HepG2 (cell line): ENCODE results near the gene CDC42SE2. TPM values are rescaled to one million over a fixed set of nuclear protein-coding genes. Genes with fewer than 3 reads are reported as not detected.

Source experiments
- CBFB ChIP-seq: sonication (generic); formaldehyde crosslinking; IDR thresholded peaks from 2 replicates; pipeline ENCODE4 v1.4.0; 2020; ENCODE audit warnings: missing genetic modification reagents
- CCDC6 ChIP-seq: sonication (generic); formaldehyde crosslinking; IDR thresholded peaks from 2 replicates; pipeline ENCODE4 v1.8.1; 2022; ENCODE audit warnings: mild to moderate bottlenecking, missing genetic modification reagents, moderate library complexity
- FOXA3 ChIP-seq: IDR thresholded peaks from 2 replicates; pipeline ENCODE4 v1.6.1; 2016; ENCODE audit warnings: missing genetic modification reagents, missing compliant biosample characterization
- GABPB1 ChIP-seq: IDR thresholded peaks from 2 replicates; pipeline ENCODE4 v1.6.1; 2016; ENCODE audit warnings: mild to moderate bottlenecking, missing genetic modification reagents, moderate library complexity, missing compliant biosample characterization
- HNF4A ChIP-seq: sonication (generic); formaldehyde crosslinking; IDR thresholded peaks from 2 replicates; pipeline ENCODE4 v1.4.0; 2020; ENCODE audit warnings: missing genetic modification reagents
- HOXA3 ChIP-seq: sonication (generic); formaldehyde crosslinking; IDR thresholded peaks from 2 replicates; pipeline ENCODE4 v1.5.0; 2020; ENCODE audit warnings: missing genetic modification reagents
- MED13 ChIP-seq: sonication (generic); formaldehyde crosslinking; IDR thresholded peaks from 2 replicates; pipeline ENCODE4 v1.5.0; 2020; ENCODE audit warnings: missing genetic modification reagents
- NCOR1 ChIP-seq: fragments of 200-600 bp; sonication (generic); IDR thresholded peaks from 2 replicates; pipeline ENCODE4 v1.7.0; 2017; ENCODE audit warnings: antibody characterized with exemption, low read length, borderline replicate concordance
- PRDM10 ChIP-seq: sonication (generic); formaldehyde crosslinking; IDR thresholded peaks from 2 replicates; pipeline ENCODE4 v1.4.0; 2020; ENCODE audit warnings: low read depth, missing genetic modification reagents
- SOX5 ChIP-seq: IDR thresholded peaks from 2 replicates; pipeline ENCODE4 v1.6.1; 2016; ENCODE audit warnings: borderline replicate concordance
- SRY ChIP-seq: sonication (generic); formaldehyde crosslinking; IDR thresholded peaks from 2 replicates; pipeline ENCODE4 v1.8.0; 2022; ENCODE audit warnings: mild to moderate bottlenecking, missing genetic modification reagents
- TBX2 ChIP-seq: sonication (generic); formaldehyde crosslinking; IDR thresholded peaks from 2 replicates; pipeline ENCODE4 v1.5.0; 2020; ENCODE audit warnings: missing genetic modification reagents, mild to moderate bottlenecking, borderline replicate concordance
- TCF7L2 ChIP-seq: IDR thresholded peaks from 2 replicates; pipeline ENCODE4 v1.6.1; 2011; ENCODE audit warnings: mild to moderate bottlenecking, low read depth, low read length, moderate library complexity
- TFAP4 ChIP-seq: sonication (generic); IDR thresholded peaks from 2 replicates; pipeline ENCODE4 v1.6.1; 2016; ENCODE audit warnings: low read depth, borderline replicate concordance
- ZBTB21 ChIP-seq: sonication (generic); formaldehyde crosslinking; IDR thresholded peaks from 2 replicates; pipeline ENCODE4 v1.4.0; 2020; ENCODE audit warnings: missing genetic modification reagents
- ZKSCAN8 ChIP-seq: IDR thresholded peaks from 2 replicates; pipeline ENCODE4 v1.6.1; 2016; ENCODE audit warnings: borderline replicate concordance, missing genetic modification reagents, missing compliant biosample characterization
- ZNF276 ChIP-seq: sonication (generic); formaldehyde crosslinking; IDR thresholded peaks from 2 replicates; pipeline ENCODE4 v1.4.0; 2020; ENCODE audit warnings: mild to moderate bottlenecking, low read depth, missing genetic modification reagents
- ZNF546 ChIP-seq: sonication (generic); formaldehyde crosslinking; conservative IDR thresholded peaks from 2 replicates; pipeline ENCODE4 v1.8.1; 2023; ENCODE audit warnings: mild to moderate bottlenecking, missing genetic modification reagents
- ZNF674 ChIP-seq: sonication (generic); formaldehyde crosslinking; IDR thresholded peaks from 2 replicates; pipeline ENCODE4 v1.5.0; 2020; ENCODE audit warnings: low read depth, mild to moderate bottlenecking, missing genetic modification reagents
- ZNF788 ChIP-seq: sonication (generic); formaldehyde crosslinking; IDR thresholded peaks from 2 replicates; pipeline ENCODE4 v1.5.0; 2020; ENCODE audit warnings: mild to moderate bottlenecking, missing genetic modification reagents, borderline replicate concordance
- ZSCAN9 ChIP-seq: IDR thresholded peaks from 2 replicates; pipeline ENCODE4 v1.6.1; 2016; ENCODE audit warnings: borderline replicate concordance
- polyA plus RNA-seq, 8 experiments: library from polyadenylated mRNA; depleted of rRNA in 3 of 8; stranded (reverse) in 7 of 8; unstranded in 1 of 8; fragments of >200 nt; fragmentation: Illumina TruSeq in 4 of 8; extraction: Trizol in 4 of 8; gene quantifications; 2 replicates each; pipeline versions ENCODE4 v1.2.1 to v1.2.3, GENCODE V29; 2011 to 2016; ENCODE audit warnings: low read depth in 4 of 8, missing spikeins in 1 of 8, mixed read lengths in 1 of 8; ENCODE audit not compliant: insufficient read depth in 1 of 8
- total RNA-seq, 5 experiments: library from RNA; depleted of rRNA; stranded (reverse); fragments of >200 nt; fragmentation: Illumina TruSeq; extraction: Trizol; gene quantifications; 2 replicates each; pipeline ENCODE4 v1.2.3, GENCODE V29; 2016; ENCODE audit warnings: low read depth in 1 of 5
- TF ChIP-seq, protein P1 (sequence below): sonication (generic); formaldehyde crosslinking; IDR thresholded peaks from 2 replicates; pipeline ENCODE4 v1.5.0; 2020; ENCODE audit warnings: missing genetic modification reagents
- TF ChIP-seq, protein P2 (sequence below): sonication (generic); formaldehyde crosslinking; IDR thresholded peaks from 2 replicates; pipeline ENCODE4 v1.8.0; 2022; ENCODE audit warnings: mild to moderate bottlenecking, missing genetic modification reagents, borderline replicate concordance

Gene CDC42SE2
- total and polyA plus RNA-seq, 2 of the 13 experiments (the other 11 are each of a cell fraction or from before 2014, with no cell fraction given): 19.6 to 25.0 TPM

GRCh38 chr5:131379723-131380122, 115.9 kb downstream of the CDC42SE2 start (continued):
- TF ChIP-seq TFAP4: no peak
- TF ChIP-seq, protein P1, sequence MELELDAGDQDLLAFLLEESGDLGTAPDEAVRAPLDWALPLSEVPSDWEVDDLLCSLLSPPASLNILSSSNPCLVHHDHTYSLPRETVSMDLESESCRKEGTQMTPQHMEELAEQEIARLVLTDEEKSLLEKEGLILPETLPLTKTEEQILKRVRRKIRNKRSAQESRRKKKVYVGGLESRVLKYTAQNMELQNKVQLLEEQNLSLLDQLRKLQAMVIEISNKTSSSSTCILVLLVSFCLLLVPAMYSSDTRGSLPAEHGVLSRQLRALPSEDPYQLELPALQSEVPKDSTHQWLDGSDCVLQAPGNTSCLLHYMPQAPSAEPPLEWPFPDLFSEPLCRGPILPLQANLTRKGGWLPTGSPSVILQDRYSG: no peak
- TF ChIP-seq ZKSCAN8 (CRISPR knock-in tag): peak; percentile 59; the same call in 1 of the 2 replicates
- no peak for TF ChIP-seq MED13 (CRISPR knock-in tag)
- TF ChIP-seq ZNF674 (CRISPR knock-in tag): no peak
- peak; percentile 62; the same call in 1 of the 2 replicates for TF ChIP-seq SOX5 (CRISPR knock-in tag)
- TF ChIP-seq HNF4A (CRISPR knock-in tag): peak; percentile 10; the same call in 1 of the 2 replicates
- TF ChIP-seq ZNF788 (CRISPR knock-in tag): no peak
- TF ChIP-seq CCDC6 (CRISPR knock-in tag): no peak
- no peak for TF ChIP-seq TCF7L2
- TF ChIP-seq HOXA3 (CRISPR knock-in tag): peak; percentile 31; the same call in 1 of the 2 replicates
- no peak for TF ChIP-seq NCOR1
- TF ChIP-seq ZSCAN9 (CRISPR knock-in tag): 0 out of 2 replicates have a peak, but pooled peaks have one; percentile 13
- TF ChIP-seq, protein P2, sequence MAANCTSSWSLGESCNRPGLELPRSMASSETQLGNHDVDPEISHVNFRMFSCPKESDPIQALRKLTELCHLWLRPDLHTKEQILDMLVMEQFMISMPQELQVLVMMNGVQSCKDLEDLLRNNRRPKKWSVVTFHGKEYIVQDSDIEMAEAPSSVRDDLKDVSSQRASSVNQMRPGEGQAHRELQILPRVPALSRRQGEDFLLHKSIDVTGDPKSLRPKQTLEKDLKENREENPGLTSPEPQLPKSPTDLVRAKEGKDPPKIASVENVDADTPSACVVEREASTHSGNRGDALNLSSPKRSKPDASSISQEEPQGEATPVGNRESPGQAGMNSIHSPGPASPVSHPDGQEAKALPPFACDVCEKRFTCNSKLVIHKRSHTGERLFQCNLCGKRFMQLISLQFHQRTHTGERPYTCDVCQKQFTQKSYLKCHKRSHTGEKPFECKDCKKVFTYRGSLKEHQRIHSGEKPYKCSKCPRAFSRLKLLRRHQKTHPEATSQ (CRISPR knock-in tag): no peak
- TF ChIP-seq ZNF546: no peak
- peak; percentile 56; the same call in 1 of the 2 replicates for TF ChIP-seq TBX2
- TF ChIP-seq ZBTB21: 0 out of 2 replicates have a peak, but pooled peaks have one; percentile 46
- TF ChIP-seq ZNF276: no peak
- TF ChIP-seq CBFB (CRISPR knock-in tag): no peak
- TF ChIP-seq GABPB1 (CRISPR knock-in tag): peak; percentile 17; the same call in 1 of the 2 replicates
- no peak for TF ChIP-seq SRY (CRISPR knock-in tag)
- TF ChIP-seq PRDM10 (CRISPR knock-in tag): peak; percentile 37; the same call in 1 of the 2 replicates
- TF ChIP-seq FOXA3 (CRISPR knock-in tag): peak; percentile 60
